Measurements from ENCODE around the gene TLR5.
"Not testable (repeated sequence)": the region's sequence is repeated elsewhere in the genome, so short reads cannot be mapped to it uniquely, and the experiment has no call there.

TLR5 gene, protein sequence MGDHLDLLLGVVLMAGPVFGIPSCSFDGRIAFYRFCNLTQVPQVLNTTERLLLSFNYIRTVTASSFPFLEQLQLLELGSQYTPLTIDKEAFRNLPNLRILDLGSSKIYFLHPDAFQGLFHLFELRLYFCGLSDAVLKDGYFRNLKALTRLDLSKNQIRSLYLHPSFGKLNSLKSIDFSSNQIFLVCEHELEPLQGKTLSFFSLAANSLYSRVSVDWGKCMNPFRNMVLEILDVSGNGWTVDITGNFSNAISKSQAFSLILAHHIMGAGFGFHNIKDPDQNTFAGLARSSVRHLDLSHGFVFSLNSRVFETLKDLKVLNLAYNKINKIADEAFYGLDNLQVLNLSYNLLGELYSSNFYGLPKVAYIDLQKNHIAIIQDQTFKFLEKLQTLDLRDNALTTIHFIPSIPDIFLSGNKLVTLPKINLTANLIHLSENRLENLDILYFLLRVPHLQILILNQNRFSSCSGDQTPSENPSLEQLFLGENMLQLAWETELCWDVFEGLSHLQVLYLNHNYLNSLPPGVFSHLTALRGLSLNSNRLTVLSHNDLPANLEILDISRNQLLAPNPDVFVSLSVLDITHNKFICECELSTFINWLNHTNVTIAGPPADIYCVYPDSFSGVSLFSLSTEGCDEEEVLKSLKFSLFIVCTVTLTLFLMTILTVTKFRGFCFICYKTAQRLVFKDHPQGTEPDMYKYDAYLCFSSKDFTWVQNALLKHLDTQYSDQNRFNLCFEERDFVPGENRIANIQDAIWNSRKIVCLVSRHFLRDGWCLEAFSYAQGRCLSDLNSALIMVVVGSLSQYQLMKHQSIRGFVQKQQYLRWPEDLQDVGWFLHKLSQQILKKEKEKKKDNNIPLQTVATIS

DNA sequence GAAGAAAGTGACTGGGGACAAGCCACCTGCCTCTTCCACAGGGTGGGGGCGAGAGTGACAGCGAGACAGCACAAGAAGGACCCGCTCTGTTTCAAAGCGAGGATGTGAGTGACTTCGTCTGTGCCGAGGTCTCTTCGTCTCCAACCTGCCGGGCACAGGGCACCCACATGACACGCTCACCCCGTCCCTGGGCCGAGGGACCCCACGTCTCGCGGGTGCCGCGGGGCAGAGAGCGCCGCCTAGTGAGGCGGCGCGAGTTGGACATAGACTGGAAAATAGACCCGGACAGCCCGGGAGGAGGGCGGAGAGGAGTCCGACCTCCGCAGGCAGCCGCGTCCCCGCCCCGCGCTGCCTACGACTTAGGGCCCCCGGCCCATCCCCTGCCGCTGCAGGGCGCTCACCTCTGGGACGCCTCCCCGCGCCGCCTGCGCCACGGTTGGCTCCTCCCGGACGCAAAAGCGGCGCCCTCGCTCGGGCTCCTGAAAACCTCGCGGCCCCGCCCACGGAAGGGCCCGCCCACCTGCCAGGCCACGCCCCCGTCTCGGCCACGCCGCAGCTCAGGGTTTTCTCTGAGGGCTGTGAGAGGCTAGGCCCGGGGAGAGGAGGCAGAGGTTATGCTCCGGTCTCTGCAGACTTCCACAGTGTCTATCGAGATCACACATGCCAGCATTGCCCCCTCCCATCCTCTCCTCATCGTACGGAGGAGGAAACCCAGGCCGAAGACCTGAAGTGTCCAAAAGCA, at the start of gene TLR5:
Gene TLR5 (minus strand): TSS at position 454 of the 742 bp plus-strand sequence. CDS start 30,217 bp downstream, outside the sequence.
- DNase-seq = peak; percentile 26

DNA sequence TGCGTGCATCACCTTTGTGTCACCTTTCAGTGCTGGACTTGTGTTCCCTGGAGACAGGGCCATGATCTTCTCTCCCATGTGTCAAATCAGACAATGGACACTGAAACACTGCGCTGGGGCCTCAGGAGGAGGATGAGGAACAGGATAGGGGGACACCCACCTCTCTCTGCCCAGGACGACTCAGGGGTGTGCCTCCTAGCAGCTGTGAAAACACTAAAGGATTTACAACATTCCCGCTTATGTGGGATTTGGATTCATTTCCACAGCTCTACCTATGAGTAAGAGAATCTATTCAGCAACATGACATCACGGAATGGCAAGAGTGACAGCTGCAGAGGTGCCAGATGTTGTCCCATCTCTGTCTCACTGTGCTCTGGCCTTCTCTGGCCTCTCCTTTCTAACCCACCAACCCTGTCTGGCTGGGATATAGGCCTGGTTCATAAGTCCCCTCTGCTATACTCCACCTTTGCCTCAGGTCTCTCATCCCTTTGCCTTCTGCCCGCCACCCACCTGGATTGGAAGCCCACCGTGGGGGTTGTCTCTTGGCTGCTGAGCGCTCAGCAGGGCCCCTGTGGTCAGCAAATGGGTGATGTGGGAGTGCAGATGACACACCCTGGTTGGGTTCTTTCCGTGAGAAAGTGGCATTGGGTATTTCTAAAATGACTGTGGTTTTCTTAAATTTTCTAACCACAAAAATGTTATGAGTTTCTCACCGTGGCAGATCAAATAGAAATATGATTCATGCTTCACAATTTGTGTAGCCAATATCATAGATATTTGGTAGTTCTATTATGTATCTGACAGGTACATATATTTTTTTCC, 47.1 kb upstream of the TLR5 start:
- no peak for DNase-seq

DNA sequence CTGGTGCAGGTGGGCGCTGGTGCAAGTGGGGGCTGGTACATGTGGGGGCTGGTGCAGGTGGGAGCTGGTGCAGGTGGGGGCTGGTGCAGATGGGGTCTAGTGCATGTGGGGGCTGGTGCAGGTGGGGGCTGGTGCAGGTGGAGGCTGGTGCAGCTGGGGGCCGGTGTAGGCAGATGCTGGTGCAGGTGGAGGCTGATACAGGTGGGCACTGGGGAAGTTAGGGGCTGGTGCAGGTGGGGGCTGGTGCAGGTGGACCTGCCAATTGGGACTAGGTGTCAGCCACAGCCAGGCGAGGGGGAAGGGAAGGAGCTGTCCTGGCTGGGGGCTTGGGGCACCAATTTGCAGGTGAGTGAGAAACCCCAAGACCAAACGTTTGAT, 46.5 kb upstream of the TLR5 start:
- DNase-seq = no peak

DNA sequence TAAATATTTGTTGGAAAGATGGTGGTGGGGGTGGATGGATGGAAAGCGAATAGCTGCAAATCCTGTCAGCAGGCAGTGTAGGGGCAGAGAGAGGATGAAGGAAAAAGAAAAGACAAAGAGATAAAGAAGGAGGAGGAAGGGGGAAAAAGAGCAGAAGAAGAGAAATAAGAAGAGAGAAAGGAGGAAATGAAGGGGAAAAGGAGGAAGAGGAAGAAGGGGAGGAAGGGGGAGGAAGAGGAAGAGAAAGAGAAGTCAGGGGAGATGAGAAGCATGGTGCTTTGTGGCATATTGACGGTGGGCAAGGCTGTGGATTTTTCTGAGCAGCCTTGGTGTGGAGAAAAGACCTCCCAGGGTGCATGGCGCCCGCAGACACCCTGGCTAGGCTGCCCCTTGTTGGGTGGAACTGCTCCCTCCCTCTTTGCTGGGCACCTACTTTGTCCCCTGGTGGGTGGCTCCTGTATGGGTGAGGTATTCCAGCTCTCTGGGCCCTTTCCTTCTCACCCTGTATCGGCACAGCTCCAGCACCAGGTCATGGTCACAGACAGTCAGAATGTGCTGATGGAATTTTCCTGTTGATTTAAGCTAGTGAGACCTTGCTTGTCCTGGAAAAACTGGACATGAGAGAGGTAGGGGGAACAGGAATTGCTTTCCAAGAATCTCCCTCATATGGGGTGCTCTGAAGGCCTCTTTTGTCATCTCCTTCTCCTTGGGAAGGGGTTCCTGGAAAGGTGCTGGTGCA, 45.7 kb upstream of the TLR5 start:
- DNase-seq = no peak

DNA sequence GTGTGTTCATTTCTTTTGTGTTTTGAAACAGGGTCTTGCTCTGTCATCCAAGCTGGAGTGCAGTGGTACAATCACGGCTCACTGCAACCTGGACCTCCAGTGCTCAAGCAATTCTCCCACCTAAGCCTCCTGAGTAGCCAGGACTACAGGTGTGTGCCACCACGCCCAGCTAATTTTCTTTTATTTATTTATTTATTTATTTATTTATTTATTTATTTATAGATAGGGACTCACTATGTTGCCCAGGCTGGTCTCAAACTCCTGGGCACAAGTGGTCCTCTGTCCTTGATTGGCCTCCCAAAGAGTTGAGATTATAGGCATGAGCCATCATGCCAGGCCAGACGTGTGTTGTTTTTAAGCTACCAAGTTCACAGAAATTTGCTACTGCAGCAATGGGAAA, 43.8 kb upstream of the TLR5 start:
- DNase-seq = no peak

DNA sequence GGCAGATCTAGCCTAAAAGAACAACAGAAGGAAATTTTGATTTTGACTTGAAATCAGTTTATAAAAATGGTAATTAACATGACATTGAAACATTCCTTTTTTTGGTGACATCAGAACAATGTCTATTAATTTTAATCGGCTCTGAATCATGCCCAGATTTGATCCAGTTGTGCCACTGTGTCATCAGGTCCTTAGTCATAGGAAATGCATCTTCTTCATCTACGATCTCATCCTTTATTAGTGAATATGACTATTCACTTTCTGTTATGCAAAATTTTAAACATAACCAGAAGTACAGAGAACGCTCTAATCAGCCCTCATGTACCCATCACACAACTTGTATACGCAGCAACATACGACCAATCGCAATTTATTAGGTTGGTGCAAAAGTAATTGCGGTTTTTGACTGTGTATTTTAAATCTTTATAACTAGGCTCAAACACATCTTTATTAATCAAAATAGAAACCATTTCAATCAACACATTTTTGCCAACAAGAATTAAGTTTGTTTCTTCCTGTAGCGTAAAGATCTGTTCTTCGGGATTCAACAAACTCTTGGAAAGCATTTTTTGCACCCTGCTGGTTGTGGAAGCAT, 40.3 kb upstream of the TLR5 start:
- no peak for DNase-seq

DNA sequence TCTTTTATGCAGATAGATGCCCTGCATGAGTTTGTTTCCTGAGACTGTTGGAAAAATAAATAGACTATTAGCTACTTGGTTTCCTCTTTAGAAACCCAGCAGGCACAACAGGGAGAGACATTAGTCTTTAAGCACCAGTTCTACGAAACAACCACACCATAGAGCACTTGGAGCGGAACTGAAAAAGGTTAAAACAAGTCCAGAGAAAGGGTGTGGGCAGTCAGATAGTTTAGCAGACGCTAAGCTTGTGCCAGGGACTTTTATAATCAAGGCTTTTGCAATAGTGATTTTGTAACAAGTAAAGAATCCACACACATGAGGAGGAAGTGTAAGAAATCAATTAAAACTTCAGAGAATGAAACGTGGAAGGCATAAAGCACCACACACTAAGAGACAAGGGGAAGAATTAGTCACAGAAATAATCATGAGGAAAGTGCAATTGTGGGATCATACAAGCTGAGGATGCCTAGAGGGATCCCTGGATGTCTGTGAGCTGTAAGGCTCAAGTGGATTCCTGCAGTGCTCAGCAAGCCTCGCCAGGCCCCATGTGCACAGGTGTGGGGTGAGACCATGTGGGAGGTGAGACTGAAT, 37.8 kb upstream of the TLR5 start:
- DNase-seq = no peak

DNA sequence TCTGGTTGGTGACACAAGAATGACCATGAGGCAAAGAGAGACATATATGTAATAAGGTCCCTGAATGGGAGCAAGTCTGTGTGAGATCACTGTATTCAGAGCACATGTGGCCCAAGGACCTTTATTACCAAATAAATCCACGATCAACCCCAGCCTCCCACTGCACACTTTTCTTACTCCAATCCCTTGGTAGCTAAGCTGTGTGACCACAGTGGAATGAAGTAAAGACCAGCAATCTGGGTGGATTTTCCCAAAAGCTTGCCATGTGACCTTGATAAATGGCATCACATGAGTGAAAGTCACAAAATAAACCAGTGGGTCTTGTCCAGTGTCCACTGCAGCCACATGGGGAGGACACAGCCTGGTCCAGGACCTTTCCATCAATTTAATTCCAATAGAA, 36.7 kb upstream of the TLR5 start:
- DNase-seq = no peak

DNA sequence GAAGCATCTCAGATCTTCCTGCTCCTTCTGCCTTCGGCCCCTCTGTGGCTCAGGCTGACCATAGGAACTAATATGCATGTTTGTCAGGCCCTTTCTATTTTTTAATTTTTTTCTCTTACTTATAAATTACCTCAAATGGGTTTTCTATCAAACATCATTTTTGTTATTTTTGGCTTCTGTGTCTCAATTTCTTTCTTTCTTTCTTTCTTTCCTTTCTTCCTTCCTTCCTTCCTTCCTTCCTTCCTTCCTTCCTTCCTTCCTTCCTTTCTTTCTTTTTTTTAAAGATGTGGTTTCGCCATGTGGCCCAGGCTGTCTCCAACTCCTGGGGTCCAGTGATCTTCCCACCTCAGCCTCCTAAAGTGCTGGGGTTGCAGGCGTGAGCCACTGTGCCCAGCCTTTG, 36.2 kb upstream of the TLR5 start:
- no peak for DNase-seq

DNA sequence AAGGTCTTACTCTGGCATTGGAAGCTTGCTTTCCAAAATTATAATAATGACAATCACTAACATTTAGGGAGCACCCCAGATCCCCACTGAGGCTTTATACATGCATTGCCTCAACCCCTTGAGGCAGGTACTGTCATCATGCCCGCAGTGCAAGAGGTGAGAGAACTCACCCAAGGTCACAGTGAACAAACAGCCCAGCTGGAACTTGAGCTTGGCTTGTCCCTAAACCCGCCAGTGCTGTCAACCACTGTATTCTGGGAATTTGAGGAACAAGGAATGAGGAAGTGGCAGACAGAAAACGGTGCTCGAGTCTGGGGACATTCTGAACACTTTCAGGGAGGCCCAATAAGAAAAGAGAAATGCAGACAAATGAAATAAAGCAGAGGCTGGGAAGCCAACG, 34.6 kb upstream of the TLR5 start:
- DNase-seq = no peak

DNA sequence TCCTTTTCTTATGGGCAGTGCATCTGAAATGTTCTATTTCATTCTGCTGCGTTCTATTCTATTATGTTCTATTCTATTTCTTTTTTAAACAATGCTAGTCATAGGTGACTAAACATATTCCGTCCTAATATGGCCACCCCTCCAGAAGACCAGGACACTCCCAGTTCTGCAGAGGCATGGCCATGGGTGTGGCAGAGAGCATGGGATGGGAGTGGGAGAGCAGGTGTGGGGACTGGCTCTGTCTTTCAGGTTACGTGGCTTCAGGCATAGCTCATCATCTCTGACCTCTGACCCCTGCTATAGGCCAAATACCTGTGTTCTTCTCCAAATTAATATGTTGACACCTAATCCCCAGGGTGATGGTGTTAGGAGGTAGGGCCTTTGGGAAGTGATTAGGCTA, 33.4 kb upstream of the TLR5 start:
- DNase-seq = no peak

DNA sequence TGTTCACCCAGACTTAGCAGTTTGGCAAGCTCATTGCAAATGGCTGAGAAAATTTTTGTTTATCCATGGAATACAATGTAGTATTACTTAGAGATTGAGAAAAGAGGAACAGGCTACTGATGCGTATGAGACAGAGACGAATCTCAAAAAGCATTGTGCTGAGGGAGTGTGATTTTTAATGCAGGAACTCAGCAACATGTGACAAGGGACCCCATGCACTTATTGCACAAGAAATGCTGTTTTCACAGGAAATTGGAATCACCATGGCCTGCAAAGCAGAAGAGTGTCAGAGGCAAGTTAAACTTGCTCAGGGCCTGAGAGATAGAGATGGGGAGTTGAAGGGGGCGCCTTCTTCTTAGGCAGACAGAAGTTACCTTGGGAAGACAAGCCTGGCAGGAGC, 32.6 kb upstream of the TLR5 start:
- no peak for DNase-seq

DNA sequence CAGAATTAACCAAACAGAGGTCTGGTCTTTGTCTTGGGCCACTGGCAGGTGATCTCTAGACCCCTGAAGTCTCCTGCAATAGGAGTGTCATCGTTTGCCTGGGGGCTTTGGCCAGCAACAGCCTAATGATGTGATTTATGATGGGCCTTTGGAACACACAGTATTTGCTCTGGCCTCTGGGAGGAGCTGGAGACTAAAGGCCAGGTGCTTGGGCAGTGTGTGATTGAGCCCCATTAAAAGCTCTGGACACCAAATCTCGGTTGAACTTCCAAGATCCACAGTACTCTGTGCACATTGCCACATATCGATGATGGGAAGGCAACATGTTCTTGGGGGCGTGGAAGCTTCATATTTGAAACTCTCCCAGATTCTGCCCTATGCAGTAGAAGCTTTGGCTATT, 32.0 kb upstream of the TLR5 start:
- DNase-seq = no peak

DNA sequence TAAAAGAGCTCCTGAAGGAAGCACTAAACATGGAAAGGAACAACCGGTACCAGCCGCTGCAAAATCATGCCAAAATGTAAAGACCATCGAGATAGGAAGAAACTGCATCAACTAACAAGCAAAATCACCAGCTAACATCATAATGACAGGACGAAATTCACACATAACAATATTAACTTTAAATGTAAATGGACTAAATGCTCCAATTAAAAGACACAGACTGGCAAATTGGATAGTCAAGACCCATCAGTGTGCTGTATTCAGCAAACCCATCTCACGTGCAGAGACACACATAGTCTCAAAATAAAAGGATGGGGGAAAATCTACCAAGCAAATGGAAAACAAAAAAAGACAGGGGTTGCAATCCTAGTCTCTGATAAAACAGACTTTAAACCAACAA, 26.4 kb upstream of the TLR5 start:
- not testable (repeated sequence) for DNase-seq

DNA sequence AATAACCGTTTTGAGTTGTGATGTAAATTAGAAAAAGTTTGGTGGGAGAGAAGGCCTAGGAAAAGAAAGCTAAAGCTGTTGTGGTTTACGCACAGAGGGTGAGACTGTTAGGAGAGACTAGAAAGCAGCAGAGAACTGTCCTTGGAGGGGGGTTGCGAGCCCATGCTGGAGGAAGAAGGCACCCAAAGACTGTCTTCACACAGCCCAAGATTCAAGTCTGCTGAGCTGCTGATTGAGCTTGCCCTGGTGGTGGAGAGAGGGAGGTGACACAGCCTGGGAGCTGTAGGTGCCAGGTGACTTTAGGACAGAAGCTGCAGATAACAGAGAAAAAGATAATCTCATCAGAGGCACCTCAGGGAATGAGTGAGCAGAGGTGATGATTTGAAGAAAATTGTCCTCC, 18.3 kb upstream of the TLR5 start:
- DNase-seq = no peak

DNA sequence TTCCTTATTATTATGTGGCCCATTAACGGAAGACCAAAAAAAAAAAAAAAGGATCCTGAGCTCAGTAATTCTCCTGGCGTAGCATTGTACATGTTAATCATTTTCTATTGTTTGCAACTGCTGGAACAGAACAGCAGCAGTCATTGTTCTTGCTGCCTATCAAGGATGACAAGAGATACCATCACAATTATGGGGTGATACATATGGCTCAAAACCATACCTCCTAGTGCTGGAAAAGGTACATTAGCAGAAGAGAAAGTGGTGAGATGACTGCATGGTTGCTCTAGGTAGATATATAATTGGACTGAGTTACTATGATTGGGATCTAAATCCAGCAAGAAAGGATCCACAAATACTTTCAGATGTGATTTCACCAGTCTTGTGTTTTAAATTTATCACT, 13.3 kb upstream of the TLR5 start:
- DNase-seq = no peak

DNA sequence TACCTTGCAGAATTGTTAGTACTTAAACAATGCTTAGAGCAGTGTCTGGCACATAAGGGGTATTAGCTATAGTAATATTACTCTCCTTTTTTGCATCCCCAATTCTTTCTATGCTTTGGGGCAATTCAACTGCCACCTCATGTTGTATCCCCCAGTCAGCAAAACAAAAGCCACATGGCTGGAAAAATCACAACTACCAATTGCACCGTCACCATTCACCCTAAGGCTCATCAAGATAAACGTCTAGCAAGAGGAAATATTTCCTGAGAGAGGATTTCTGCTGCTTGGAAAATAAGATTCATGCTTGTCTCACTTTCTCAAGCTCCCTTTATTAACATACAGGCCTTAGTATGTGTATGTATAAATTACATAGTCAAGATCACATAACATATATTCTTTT, 12.1 kb upstream of the TLR5 start:
- DNase-seq = no peak

DNA sequence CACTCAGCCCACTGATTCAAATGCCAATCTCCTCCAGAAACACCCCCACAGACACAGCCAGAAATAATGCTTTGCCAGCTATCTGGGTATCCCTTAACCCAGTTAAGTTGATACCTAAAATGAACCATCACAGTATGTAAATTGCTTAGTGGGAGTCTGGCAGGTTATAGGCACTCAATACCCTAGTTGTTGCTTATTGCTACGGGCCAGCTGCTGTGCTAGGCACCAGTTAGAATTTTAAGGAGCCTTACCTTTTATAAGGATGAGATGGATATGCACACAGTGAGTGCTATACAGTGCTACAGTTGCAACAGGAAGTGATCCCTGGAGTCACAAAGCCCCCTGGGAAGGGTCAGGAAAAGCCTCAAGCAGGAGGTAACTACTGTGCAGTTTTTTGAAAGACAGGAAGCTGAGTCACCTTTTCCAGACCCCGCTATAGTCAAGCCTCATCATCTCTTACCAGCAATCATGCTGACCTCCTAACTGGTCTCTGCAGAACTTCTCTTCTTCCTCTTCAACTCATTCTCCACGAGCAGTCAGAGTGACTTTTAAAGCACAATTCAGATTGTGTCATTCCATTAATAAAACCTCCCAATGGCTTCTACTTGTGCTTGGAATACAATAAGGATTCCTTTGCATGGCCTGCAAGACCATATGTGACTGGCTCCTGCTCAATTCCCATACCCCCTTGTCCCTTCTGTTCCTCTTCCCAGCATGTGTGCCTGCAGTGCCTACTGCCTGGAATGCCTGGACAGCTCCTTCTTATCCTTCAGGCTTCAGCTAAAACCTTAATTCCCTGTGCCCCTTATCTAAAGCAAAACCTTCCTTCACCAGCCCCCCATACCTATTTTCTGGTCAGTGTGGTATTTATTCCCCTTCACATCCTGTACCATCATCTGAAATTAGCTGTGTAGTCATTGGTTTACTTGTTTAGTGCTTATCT, 10.4 kb upstream of the TLR5 start:
- no peak for DNase-seq

DNA sequence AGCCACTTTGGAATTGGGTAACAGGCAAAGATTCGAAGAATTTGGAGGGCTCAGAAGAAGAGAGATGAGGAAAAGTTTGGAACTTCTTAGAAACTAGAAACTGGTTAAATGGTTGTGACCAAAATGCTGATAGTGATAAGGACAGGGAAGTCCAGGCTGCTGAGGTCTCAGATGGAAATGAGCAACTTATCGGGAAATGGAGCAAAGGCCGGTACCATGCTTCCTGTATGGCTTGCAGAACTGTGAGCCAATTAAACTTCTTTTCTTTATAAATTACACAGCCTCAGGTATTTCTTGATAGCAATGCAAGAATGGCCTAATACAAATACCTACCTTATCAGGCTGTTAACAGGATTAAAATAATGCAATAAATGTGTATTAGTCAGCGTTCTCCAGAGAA, 9.4 kb upstream of the TLR5 start:
- no peak for DNase-seq

DNA sequence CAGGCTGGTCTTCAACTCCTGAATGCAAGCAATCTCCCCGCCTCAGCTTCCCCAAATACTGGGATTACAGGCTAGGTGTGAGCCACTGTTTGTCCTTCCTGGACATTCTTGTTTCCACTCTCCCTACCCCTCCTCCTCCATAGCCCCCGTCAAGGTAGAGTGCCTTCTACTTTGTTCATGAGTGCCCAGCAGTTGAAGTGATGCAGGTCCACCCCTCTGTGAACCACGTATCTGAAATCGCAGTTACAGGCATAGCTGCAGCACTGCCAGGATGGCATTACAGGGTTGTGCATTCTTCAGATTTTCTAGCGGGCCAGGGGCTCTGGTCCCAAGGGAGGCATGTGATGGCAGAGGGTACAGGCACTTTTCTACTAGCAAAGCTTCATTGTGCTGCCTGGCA, 7.4 kb upstream of the TLR5 start:
- DNase-seq = no peak
